HuH-7.5 (cell line): ENCODE data around the gene NCAM1.
"Not testable (repeated sequence)": the region's sequence is repeated elsewhere in the genome, so short reads cannot be mapped to it uniquely, and the experiment has no call there.

Source experiments
- DNase-seq: peaks from one replicate; pipeline ENCODE4 v3.0.0; 2011; ENCODE audit warnings: low spot score

Gene NCAM1

DNA sequence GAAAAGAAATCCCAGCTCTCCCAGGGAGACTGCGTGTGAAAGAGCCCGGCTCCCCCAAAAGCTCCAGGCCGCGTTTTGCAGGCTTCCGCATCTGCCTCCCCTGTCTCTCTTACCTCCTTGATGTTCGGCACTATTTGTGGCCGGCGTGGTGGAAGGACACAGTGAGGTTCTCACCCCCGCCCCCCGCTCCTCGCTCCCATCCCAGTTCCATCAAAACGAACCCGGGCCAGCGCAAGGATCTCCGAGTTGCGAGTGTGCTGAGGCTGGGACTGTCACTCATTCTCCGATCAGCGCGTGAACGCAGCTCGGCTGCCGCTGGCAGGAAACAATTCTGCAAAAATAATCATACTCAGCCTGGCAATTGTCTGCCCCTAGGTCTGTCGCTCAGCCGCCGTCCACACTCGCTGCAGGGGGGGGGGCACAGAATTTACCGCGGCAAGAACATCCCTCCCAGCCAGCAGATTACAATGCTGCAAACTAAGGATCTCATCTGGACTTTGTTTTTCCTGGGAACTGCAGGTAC is at the start of gene NCAM1:
Gene NCAM1, plus strand, starts transcription at position 275 of the 523 bp plus-strand sequence.
- DNase-seq: no peak

DNA sequence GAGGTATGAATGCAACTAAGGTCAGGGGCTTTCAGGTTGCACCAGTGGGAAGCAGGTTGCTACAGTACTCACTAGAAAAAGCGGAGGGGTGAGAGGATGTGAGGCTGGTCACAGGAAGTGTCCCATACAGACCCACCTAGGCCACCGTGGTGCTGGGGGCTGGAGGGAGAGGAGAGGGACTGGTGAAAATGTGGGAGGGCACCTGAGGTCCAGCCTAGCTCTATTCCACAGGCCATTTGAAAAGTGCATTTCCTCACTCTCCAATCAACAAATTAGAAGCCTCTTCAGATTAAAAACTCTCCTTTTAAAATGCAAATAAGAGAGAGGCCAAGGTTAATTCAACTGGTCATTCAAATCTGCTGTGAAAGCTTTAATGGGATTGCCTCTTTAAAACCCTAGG is 38.6 kb upstream of the NCAM1 start:
- DNase-seq: no peak

DNA sequence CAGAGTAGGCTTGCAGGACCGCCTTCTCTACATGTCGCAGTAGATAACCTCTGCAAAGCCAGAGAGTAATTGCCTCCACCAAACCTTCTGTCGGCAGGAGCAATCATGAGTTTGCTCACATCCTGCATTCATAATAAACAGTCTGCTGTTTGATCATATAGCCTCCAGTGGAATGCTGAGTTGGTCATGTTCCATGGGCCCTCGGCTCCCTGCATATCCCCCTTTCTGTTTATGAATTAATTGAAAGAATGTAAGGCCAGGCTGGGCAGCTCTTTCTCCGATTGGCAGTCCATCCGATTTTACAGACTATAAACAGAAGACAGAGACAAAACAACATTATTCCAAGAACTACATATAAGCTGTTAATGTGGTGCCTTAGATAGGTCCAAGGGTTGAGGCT is 36.4 kb upstream of the NCAM1 start:
- not testable (repeated sequence) for DNase-seq

DNA sequence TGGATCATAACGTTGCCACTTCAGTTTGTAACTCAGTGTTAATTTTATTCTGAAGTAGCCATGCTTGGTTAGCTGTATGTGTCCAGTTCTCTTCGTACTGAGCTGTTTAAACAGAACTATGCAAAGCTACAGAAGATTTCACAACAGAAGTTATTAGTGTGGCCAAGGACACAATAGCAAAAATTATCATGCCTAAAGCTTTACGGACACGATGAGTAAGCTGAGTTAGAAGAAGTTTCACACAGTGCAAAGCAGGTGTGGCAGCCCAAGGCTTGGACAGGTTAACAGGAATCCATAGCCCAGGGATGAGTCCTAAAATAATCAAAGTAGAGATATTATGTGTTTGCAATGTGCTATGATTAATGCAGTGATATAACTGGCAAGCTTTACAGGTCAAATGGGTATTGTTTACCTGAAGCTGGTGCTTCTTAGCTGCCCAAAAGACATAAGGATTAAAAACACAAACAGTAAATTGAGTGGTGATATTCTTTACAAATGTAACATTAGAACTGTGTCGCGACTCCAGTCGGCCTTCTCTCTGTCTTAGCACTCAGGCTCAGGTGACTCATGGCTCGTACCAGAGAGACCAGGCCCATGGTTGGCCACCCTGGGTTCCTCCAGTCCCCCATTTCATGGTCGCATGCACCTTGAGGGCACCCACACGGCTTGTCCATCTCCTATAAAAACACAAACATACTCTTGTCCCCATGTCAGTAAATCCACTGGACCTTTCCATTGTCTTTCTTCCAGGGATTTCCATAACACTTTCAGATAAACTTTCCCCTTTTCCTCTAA is 35.5 kb upstream of the NCAM1 start:
- no peak for DNase-seq

DNA sequence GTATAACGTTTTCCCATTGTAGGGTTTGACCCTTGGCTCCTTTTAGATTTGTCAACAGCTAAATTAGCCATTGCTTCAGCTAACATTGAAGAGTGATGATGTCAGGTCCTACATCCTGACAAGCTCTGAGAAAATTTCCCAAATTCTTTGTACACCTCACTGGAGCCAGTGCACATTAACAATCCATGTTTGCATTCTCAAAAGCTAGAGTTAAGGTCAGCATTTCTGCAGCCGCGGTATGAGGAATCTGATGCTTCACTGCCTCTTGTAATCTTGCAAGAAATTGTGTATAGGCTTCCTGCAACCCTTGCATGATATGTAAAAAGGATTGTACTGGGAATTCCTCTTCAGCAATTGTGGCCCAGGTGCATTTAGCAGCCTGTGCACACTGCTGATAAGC is 33.1 kb upstream of the NCAM1 start:
- DNase-seq: no peak

DNA sequence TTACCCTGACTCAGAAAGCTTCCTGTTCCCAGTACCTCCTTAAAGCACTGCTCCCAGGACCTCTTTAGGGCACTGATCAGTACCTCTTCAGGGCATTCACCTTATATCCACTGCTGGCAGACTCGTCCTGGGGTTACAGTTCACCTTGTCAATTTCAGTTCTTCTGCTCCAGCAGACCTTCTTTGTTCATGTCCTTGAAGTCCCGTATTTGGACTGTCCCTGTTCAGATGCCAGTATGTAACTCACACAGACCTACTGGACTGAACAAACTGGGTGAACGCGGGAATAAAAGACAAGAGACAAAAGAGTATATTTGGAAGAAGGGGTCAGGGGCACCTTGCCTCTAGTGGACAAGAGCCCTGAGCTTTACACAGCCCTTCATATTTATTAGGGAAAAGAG is 31.8 kb upstream of the NCAM1 start:
- no peak for DNase-seq

DNA sequence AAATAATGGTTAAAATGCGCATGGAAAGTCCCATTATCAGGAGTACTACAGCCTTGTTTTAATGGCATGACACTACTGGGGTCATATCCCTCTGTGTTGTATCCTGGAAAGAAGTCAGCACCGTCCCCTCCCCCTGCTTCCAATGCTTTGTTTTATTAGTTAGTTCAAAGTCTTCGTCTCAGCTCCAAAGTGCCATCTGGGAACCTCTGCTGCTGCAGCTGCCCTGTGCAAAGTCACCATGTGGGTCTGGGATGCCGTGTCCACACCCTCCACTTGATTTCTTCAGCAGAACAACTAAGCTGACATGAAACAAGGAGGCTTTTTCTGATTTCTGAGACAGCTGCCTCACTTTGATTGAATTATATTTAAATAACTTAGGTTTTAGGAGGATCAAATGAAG is 29.5 kb upstream of the NCAM1 start:
- no peak for DNase-seq

DNA sequence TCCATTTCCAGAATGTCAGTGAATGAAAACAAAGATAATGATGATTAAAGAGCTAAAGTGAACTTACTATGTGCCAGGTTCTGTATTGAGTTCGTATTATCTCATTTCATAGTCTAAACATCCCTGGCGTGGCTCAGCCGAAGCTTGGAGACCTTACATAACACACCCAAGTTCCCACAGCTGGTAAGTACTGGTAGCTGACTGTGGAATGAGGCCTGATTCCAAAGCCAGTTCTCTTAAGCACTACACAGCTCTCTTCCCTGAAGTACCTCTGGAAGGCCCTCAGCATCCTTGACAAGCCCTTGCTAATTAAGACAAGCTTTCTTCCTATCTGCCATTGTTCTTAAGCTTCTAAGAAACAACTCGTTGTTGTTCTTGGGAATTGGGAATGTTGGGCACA is 28.6 kb upstream of the NCAM1 start:
- no peak for DNase-seq

DNA sequence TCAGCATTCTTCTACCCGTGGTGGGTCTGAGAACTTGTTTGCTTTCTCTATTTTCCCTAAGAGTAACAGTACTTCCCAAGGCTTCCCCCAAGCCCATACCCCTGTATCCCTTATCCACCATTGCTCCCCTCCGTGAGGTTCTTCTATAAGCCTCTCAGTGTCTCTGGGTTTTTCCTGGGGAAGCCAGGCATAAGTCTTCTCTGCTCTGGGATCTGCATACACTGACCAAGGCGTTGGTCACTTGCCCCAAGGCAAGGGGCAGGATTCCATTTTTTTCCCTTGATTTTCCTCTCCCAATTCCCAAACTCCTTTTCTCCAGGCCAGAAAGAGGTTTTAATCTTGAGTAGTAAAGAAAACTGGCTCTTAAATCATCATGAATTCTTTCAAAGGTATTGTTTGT is 27.2 kb upstream of the NCAM1 start:
- no peak for DNase-seq

DNA sequence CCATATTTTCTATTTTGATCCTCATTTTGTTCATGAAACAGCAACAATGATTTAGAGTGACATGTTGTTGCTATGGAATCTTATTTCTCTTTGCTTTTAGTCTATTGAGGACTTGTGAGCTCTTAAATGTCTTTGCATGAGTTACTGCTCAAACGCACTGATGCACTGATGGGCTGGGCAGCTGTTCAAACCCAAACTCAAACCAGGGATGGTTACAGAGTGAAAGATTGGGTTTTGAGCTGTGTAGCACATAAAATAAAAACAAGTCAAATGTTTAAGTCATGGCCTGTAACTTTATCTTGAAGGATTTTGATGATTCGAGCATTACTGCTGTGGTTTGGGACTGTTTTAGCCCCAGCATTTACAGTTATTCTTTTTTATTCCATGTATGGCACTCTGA is 20.1 kb upstream of the NCAM1 start:
- DNase-seq: no peak

DNA sequence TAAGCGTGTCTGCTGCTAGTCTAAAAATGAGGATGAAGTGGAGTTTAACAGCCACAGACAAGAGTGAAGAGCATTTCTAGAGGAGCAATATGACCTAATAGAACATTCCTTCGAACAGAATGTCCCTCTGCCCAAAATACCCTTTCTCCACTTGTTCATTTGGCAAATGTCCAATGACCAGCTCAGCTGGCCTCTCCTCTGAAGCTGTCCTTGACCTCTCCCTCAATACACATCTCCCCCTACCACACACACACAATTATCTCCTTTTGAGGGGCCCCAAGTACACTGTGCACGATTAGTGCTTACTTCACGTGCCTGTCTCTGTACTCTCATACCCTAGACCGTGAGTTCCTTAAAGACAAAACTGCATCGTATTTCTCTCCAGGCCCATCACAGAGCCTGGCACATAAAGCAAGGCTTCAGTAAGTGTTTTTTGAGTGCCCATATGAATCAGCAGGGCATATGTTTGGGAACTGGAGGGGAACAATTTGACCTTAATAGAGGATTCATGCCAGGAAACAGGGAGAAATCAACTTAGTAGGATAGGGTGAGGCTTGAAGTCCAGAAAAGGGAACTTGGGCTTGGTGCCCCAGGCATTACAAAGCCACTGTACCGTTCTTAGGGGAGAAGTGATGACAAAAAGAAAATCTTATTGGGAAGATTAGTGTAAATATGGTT is 18.1 kb upstream of the NCAM1 start:
- DNase-seq: no peak

DNA sequence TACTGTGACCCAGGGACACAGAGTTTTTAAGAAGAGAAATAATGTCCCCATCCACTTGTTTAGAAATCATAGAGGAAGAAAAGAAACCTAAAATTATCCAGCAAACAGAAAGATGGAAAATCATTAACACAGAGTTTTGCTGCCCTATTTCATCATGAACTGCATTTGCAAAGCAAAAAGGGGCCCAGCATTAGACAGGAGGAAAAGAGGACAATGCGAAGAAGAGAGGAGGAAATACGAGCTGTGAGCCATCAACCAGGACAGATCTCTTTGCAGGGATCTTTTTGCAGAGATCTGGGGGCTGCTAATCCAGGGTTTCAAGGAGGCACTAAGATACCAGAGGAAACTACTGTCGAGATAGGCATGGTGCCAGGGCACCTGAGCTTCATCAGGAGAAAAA is 14.4 kb upstream of the NCAM1 start:
- no peak for DNase-seq

DNA sequence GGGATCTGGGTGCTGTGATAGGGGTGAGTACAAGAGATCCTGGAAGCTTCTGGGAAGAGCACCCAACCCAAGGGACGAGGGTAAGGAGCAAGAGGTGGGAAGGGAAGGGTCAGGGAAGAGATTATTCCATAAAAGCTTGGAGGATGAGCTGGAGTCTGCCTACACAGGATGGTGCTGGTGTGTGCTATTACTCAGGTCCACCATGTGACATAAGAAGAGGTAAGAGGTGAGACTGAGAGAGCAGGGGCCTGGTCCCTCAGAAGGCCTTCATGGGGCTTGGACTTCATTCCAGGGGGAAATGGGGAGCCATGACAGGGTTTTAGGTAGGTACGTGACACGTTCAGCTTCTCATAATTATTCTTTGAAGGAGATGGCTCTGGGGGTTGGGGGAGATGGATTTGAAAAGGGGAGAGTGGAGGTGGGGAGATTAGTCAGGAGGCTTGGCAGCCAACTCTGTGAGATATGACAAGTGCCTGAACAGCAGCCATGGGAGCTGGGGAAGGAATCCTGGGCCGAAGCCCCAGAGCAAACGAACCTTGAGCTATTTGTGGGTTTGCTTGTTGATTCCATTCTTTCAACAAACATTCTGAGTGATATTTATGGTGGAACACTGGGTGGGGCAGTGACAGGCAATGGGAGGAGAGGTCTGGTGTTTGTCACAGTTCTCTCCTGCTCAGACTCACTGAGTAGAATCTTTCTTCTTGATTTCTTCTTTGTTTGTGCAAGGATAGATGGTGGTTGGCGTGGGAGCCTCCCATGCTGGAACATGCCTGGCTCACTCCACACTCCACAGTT is 11.2 kb upstream of the NCAM1 start:
- no peak for DNase-seq

DNA sequence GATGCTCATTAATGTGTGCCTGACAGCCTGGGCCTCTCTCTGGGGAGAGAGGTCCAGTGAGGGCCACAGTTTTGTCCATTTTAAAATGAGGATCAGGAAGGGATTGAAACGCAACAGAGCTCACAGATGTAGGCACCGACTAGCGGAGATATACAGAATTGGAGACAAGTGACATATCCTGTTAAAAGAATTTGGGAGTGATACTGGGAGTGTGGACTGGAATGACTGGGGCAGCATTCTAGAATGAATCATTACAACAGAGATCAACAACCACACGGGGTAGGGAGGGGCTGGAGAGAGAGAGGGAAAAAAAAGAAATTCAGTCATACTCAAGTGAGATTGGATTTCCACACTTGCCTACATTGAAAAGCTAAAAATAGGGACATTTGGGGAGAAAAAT is 2.5 kb upstream of the NCAM1 start:
- no peak for DNase-seq

DNA sequence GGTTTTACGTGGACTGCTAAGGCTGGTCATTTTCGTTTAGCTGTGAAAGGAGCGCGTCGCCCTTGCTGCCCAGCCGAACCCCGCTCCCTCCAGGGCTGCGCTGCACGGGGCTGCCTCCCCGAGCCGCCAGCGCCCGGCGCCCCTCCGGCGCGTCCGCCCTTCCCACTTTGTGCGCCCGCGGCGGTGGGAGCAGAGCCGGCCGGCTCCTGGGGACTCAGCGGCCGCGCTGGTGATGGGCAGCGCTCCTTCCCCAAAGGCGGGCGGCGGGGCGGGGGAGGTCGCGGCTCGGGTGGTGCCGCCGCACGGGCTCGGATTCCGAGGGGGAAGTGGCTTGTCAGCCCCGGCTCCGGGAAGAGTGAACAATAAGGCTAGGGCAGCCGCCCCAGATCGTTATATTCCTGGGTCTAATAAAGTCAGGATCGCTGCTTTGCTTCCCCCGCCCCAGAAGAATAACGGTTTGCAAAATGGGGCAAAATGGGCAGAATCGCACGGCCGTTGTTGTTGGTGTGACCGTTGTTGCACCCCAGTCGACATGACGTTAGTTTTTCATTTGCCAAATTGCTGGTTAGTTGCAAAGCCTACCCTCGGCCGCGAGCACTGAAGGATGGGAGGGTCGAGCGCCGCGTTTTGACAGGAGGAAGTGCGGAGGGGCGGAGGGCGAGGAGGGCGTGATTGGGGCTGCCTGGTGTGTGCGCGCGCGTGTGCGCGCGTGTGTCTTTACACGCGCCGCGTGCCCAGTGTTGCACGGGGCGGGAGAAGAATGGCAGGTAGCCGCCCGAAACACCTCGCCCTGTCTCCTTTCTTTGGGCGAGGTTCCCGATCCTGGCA is 745 bp downstream of the NCAM1 start:
- DNase-seq: no peak

DNA sequence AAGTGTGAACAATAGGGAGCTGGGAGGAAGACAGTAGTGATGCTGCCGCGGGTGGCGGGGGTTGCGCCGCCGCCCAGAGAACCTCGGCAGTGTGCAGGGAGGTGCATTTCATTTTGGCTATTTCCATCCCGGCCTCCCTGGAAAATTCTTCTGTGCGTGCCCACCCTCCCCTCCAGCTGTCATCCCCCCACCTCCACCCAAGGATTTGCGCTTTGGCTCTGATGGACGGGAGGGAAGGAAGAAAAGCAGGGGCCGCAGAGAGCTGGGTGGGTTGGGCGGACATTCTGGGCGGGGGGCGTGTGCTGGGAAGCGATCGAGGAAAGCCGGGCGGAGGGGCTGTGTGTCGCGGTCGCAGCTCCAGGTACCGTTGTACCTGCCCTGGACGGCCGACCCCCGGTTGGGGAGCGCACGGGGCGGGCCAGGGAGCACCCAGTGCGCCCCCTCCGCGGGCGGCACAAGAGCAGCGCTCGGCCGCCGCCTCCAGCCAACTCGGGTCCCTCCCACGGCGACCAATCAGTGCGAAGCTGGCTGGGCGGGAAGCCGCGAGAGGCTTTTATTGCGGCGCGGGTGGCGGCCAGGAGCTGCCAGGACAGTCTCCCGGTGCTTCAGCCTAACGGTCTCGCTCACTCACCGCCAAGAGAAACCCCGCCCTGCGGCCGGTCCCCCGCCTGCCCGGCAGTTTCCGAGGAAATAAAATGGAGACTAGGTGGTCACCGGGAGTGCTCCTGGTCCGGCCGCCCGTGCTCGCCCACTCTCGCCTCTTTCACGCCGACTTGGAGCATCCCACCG is 1.6 kb downstream of the NCAM1 start:
- DNase-seq: no peak

DNA sequence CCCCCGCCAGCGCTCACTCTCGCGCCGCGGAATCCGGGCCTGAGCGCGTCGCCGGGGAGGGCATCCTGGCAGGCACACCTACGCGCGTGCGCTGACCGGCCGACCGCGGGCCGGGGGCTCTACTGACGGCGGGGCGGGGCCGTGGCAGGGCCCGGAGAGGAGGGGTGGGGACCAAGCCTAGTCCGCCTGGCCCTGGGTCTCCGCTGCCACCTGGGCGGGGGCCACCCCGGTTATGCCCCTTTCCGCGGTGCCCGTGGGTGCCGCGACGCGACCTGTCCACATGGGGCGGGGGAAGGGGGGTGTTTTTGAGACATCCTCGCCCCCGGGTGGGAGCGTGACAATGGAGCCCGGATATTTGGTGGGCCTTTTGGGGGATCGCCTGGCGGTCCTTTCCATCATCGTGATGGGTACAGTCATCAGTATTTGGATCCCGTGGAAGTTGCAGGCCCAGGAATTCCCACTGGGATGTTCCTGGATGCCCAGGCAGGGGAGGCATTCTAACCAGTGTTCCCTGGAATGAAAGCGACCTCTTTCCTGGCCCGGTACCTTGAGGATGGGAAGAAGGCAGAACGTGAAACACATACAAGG is 2.2 kb downstream of the NCAM1 start:
- no peak for DNase-seq

DNA sequence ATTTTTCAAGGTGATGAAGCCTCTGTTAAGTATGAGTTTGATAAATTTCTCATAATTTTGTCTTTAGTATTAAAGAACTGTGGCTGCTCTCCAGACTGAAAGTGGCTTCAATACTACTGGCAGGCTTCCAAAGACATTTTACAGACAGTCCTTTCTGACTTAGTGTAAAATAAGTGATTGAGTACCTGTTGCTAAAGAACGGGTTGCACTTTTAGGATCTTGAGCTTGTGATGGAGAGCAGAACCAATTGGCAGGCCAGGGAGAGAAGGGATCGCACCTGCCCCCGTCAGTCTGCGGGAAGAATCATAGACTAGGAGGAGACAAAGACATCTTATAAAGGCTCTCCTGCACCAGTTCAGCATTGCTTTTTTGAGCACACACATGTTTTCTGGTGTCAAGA is 4.4 kb downstream of the NCAM1 start:
- DNase-seq: no peak

DNA sequence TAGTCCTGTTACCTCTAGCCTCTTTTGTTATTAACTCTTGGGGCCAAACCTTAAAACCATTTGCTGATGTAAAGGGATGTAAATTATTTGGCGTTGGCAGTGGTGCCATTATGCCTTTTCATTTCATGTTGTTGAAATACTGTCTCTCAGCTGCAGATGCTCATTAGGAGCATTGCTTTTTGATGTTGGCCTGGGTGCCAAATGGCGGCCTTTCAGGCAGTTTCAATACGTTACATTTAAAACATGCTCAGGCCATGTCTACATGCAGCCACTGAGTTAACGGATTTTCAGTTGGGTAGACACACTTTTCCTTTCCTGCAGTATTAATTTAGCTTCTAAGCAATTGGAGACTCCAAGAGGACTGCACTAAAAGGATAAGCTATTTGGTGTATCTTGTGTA is 5.3 kb downstream of the NCAM1 start:
- no peak for DNase-seq

DNA sequence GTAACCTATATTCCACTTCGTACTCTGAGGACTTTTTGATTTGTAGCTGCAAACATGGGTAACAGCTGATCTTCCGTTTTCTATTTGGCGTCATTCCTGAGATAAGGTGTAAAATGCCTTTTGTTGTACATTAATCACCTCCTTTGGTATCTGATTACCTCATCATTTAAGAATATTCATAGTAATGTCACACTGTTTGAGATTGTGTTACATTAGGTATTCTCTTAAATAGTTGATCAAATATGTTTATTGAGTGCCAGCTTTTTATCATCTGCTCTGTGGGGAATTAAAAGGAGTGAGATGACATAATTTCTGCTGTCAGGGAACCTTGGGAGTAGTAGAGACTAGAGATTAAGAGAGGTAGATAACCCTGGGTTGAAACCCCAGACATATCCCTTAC is 5.9 kb downstream of the NCAM1 start:
- DNase-seq: no peak
